Choroid plexus epithelial cell (primary cell): Measurements from ENCODE around the gene OVOL1.

Source experiments
- DNase-seq: peaks from one replicate; pipeline ENCODE4 v3.0.0-alpha.2; 2010; ENCODE audit warnings: low read depth
- H3K4me3 ChIP-seq: 2 replicates; pipeline ENCODE4 v1.5.1; 2011; ENCODE audit warnings: low read depth, mild to moderate bottlenecking, control low read depth, low read length, moderate library complexity
- TF ChIP-seq, protein P1 (sequence below): conservative IDR thresholded peaks from 2 replicates; pipeline ENCODE4 v1.5.1; 2011; ENCODE audit warnings: low read depth, mild to moderate bottlenecking, control low read depth, inconsistent platforms, low read length, moderate library complexity

Gene OVOL1

DNA sequence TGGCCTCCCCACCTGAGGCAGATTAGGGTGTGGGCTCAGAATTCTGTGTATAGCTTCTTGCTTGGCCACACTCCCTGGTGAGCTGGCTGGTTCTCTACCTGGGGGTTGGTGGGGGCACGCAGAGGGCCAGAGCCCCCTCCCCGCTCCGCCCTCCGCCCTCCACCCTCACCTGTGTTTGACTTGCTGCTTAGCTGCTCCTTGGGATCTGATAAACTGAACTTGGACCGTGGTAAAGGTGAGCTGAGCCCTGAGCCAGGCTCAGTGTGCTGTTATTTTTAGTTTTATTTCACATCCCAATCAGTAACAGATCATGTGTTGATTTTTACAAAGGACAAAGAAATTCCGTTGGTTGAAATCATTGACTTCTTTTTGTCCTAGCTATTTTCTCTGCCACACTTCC lies 2.0 kb downstream of the OVOL1 start:
- no peak overlapping the region for H3K4me3 ChIP-seq
- no peak for DNase-seq
- TF ChIP-seq, protein P1, sequence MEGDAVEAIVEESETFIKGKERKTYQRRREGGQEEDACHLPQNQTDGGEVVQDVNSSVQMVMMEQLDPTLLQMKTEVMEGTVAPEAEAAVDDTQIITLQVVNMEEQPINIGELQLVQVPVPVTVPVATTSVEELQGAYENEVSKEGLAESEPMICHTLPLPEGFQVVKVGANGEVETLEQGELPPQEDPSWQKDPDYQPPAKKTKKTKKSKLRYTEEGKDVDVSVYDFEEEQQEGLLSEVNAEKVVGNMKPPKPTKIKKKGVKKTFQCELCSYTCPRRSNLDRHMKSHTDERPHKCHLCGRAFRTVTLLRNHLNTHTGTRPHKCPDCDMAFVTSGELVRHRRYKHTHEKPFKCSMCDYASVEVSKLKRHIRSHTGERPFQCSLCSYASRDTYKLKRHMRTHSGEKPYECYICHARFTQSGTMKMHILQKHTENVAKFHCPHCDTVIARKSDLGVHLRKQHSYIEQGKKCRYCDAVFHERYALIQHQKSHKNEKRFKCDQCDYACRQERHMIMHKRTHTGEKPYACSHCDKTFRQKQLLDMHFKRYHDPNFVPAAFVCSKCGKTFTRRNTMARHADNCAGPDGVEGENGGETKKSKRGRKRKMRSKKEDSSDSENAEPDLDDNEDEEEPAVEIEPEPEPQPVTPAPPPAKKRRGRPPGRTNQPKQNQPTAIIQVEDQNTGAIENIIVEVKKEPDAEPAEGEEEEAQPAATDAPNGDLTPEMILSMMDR = no peak

DNA sequence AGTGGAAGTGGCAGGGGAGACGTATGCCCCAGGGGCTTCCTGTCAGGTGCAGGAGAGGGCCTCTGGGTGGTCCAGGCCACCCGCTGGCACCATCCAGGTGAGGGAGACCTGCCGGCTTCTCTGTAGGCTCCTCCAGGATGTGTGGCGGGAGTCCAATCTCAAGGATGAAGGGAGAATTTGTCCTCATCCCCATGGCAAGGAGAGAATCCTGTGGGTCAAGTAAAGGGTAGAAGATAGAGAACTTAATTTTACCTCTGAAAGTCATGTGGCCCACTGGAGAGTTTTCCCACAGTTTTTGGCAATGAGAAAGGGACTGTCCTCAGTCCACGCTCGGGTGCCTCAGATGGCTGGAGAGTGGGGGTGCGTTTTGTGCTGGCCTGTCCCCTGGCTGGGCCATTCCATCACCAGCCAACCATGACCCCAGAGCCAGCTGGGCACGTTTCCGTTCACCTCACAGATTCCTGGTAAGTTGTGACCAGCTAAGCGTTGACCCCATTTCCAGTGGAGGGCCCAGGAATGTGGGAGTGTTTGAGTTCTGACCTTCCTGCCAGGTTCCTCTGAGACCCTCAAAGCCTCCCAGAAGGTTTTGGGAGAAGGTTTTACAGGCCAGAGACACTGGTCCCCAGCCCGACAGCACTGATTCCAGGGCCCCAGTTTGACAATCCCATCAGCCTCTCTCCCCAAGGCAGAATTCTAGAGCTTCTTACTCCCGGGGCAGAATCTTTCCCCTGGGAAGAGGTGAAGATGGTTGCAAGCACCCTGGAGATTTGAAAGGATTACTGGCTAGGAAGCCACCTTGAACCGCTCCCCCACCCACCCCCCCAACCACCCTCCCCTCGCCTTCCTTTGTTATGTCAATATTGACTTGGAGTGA lies 2.6 kb downstream of the OVOL1 start:
- no peak for DNase-seq

DNA sequence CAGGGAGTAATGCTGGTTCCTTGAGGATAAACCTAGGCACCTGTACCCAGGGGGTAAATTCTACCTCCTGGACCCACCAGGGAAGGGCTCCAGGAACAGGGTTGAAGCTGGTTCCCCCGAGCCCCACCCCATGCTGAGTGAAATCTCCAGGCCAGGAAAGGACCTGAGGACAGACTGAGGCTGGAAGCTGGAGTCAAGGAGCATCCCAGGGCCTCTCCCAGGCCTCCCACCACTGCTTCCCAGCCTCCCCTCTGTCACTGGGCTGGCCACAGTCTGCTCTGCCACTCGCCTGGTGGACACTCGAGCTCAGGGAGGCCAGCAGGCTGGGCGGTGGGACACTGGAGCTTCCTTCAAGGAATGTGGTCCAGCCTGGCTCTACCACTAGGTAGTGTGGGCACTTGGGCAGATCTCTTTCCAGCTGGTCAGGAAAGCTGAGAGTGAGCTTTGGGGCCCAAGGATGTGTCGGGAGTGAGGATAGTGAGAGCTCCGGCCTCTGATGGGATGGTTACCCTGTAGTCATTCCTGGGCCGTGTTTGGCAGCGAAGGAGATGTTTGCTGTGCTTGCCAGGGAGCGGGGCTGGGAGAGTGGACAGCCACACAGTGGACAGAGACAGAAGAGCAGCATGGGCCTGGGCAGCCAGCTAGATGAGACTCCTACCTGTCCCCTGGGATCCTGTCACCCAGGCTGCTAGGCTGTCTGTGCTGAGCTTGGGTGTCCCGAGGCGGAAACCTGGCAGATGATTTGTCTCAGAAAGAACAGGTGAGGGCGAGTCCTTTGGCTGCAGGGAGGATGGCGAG lies 3.4 kb downstream of the OVOL1 start:
- TF ChIP-seq, protein P1 = no peak
- no peak for DNase-seq
- no peak overlapping the region for H3K4me3 ChIP-seq

More for the DNA sequence above, 2.6 kb downstream of the OVOL1 start:
- TF ChIP-seq, protein P1 = no peak
- H3K4me3 ChIP-seq = no peak overlapping the region

DNA sequence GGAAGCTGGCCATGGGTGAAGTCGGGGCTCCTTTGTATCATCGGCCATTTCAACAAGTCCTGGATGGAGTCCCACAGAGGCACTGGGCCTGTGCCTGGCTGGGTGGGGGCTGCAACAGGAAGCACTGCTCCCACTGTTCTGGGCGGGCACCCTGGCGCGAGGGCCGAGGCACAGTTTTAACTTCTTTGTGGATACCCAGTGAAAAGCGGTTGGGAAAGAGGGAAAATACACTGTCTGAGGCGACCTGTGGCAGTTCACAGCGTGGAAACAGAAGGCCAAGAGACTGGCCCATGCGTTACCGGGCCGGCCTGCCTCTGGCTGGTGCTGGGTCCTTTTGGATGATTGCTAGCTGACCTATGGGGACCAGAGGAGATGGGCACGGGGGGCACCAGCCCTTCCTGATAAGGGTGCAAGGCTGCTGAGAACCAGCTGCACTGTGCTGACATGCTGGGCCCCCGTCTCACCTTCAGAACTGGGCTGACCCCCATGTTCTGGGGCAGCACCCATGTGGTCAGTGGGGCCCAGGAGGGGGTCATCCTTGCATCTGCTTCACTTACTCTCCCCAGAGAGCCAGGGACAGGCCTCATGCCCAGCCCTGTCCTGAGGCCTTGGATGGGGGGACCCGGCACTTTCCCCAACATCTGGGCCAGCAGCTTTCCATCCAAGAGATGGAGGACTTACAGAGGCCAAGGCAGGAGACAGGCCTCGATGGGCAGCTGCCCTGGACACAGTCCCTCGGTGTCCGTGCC lies 4.2 kb downstream of the OVOL1 start:
- DNase-seq = no peak
- H3K4me3 ChIP-seq = no peak overlapping the region
- TF ChIP-seq, protein P1 = no peak

DNA sequence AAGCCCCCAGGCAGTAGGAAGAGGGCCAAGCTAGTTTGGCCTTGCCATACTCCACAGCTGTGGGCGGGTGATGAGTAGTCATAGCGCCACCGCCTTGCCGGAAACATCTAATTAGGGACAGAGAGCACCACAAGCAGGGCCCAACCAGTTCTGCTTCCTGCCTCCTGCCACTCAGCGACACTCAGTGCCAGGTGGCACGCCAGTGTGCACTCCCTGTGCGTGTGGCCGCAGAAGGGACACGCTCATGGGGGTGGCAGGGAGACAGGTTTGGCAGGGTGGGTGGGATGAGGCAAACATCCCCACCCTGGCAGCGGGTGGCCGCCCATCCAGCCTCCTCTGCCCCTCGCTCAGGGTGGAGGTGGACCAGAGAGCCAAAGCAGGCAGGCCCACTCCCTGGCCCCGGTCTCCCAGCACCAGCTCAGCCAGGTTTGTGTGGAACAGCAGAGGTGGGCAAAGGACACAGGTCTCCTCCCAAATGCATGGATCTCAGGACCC lies 4.9 kb downstream of the OVOL1 start:
- H3K4me3 ChIP-seq = no peak overlapping the region
- no peak for DNase-seq
- TF ChIP-seq, protein P1 = no peak

DNA sequence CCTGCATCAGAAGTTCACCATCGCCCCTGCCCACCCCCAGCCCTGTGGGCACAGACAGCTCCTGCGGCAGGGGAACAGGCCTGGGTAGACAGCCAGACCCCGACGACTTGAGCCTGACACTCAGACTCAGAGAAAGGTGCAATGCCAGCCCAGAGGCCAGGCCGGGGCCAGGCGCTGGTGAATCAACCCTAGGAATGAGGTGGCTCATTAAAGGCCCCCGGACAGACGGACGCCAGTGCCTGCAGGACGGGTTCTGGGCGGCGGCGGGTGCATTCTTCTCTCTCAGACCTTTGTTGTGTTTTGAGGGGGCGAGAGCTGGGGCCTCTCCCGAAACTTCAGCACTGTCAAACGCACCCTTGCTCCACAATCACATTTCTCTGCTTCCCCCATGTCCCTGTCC lies 5.6 kb downstream of the OVOL1 start:
- DNase-seq = no peak
- TF ChIP-seq, protein P1 = no peak
- H3K4me3 ChIP-seq = no peak overlapping the region
